ENCODE measurements around the gene BCAP31. TPM values are rescaled to one million over a fixed set of nuclear protein-coding genes. Genes with fewer than 3 reads are reported as not detected.

The BCAP31 gene
- total RNA-seq, 1 experiment from 2014 or later, result 289 TPM

DNA sequence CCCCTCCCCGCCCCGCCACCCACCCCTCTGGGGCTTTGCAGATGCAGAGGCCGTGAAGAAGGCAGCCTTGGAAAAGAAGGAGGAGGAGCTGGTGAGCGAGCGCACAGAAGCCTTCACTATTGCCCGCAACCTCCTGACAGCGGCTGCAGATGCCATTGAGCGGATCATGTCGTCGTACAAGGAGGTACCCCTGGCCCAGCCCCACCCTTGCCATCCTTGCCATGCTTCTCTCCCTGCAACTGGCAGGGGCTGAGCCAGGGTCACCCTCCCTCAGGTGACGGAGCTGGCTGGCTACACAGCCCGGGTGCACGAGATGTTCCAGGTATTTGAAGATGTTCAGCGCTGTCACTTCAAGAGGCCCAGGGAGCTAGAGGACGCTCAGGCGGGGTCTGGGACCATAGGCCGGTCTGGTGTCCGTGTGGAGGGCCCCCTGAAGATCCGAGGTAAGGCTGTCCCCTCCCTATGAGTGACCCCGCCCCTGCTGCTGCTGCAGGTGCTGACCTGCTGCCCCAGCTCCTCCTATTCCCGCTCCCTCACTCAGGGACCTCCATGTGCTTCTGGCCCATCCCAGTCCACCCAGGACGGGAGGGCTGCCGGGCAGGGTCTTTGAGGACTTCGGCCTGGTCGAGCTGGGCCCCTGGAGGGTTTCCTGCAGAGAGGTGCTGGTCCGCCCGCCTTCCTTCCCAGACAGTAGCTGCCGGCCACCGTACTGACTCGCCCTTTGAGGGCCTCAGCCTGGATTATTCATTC lies 12.1 kb upstream of the BCAP31 start:
- BruUV-seq (replicated peaks), result no TSS peak
- Histone ChIP-seq H3K4me1 (ENCODE audit: insufficient read depth, low read length) (peaks cover 16% of the 10 kb centered on the region), H3K27me3 (ENCODE audit: low read length) (no peaks in the 10 kb centered on the region), H3K9me2 (replicated peaks; ENCODE audit: low read length) (no peaks in the 10 kb centered on the region), H4K20me1 (ENCODE audit: low read length) (no peaks in the 10 kb centered on the region), H3K4me2 (ENCODE audit: low read length) (no peak overlapping the region), H3F3A (ENCODE audit: low read length, unreplicated experiment) (peaks cover 8% of the 10 kb centered on the region), H3K9ac (ENCODE audit: low read length) (no peak overlapping the region), H3K79me2 (ENCODE audit: low read length) (peaks cover 6% of the 10 kb centered on the region; the same call in 1 of the 2 replicates), H3K9me3 (ENCODE audit: low read length) (no peaks in the 10 kb centered on the region), H3K4me3 (ENCODE audit: low read length) (no peak overlapping the region), H3K27ac (ENCODE audit: low read length) (no peak overlapping the region), H2AFZ (ENCODE audit: low read length) (no peak overlapping the region), H3K36me3 (ENCODE audit: low read depth, low read length) (peaks cover 6% of the 10 kb centered on the region; the same call in 1 of the 2 replicates)
- TF ChIP-seq, protein P1, sequence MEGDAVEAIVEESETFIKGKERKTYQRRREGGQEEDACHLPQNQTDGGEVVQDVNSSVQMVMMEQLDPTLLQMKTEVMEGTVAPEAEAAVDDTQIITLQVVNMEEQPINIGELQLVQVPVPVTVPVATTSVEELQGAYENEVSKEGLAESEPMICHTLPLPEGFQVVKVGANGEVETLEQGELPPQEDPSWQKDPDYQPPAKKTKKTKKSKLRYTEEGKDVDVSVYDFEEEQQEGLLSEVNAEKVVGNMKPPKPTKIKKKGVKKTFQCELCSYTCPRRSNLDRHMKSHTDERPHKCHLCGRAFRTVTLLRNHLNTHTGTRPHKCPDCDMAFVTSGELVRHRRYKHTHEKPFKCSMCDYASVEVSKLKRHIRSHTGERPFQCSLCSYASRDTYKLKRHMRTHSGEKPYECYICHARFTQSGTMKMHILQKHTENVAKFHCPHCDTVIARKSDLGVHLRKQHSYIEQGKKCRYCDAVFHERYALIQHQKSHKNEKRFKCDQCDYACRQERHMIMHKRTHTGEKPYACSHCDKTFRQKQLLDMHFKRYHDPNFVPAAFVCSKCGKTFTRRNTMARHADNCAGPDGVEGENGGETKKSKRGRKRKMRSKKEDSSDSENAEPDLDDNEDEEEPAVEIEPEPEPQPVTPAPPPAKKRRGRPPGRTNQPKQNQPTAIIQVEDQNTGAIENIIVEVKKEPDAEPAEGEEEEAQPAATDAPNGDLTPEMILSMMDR (conservative IDR thresholded peaks at IDR 0.05; ENCODE audit: low read depth, low read length), result no peak
- no peak for TF ChIP-seq EZH2phosphoT487 (IDR thresholded peaks at IDR 0.05; ENCODE audit: borderline replicate concordance, low read length)
- no peak for TF ChIP-seq EZH2 (IDR thresholded peaks at IDR 0.05; ENCODE audit: low read length, unreplicated experiment)
- POLR2A ChIA-PET (ENCODE audit: unreplicated experiment), result no interaction called here
- intact Hi-C loops (cut with micrococcal nuclease), result no loop called here
- DNase-seq, result no peak
- CTCF ChIA-PET, result no interaction called here
- ATAC-seq, result no peak

DNA sequence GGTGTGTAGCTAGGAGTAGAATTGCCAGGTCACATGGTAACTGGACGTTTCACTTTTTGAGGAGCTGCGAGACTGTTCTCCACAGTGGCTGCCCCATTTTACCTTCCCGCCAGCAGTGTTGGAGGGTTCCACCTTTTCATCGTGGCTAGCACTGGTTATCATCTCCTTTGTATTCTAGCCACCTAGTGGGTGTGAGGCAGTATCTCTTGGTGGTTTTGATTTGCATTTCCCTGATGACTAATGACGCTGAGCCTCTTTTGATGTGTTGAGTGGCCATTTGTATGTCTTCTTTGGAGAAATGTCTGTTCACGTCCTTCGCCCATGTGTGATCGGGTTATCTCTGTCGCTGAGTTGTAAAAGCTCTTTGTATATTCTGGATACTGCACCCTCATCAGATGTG lies 11.1 kb upstream of the BCAP31 start:
- ChIA-PET CTCF (no interaction called here), POLR2A (ENCODE audit: unreplicated experiment) (no interaction called here)
- TF ChIP-seq, protein P1 (conservative IDR thresholded peaks at IDR 0.05; ENCODE audit: low read depth, low read length), result peak; percentile 24; the same call in 1 of the 2 replicates
- no peak for TF ChIP-seq EZH2 (IDR thresholded peaks at IDR 0.05; ENCODE audit: low read length, unreplicated experiment)
- no peaks in the 10 kb centered on the region for H4K20me1 ChIP-seq (ENCODE audit: low read length)
- H2AFZ ChIP-seq (ENCODE audit: low read length), result no peak overlapping the region
- H3K79me2 ChIP-seq (ENCODE audit: low read length), result peaks cover 13% of the 10 kb centered on the region; the same call in 1 of the 2 replicates
- H3K4me2 ChIP-seq (ENCODE audit: low read length), result no peak overlapping the region
- H3K36me3 ChIP-seq (ENCODE audit: low read depth, low read length), result peaks cover 6% of the 10 kb centered on the region
- no peaks in the 10 kb centered on the region for H3K9me3 ChIP-seq (ENCODE audit: low read length)
- intact Hi-C loops (cut with micrococcal nuclease), result no loop called here
- no peaks in the 10 kb centered on the region for H3K9me2 ChIP-seq (replicated peaks; ENCODE audit: low read length)
- DNase-seq (no peak), ATAC-seq (no peak)
- no peak overlapping the region for H3K27ac ChIP-seq (ENCODE audit: low read length)
- H3K9ac ChIP-seq (ENCODE audit: low read length), result no peak overlapping the region
- peaks cover 11% of the 10 kb centered on the region for H3F3A ChIP-seq (ENCODE audit: low read length, unreplicated experiment)
- H3K4me1 ChIP-seq (ENCODE audit: insufficient read depth, low read length), result peaks cover 24% of the 10 kb centered on the region
- no TSS peak for BruUV-seq (replicated peaks)
- H3K27me3 ChIP-seq (ENCODE audit: low read length), result no peaks in the 10 kb centered on the region
- H3K4me3 ChIP-seq (ENCODE audit: low read length), result no peak overlapping the region

DNA sequence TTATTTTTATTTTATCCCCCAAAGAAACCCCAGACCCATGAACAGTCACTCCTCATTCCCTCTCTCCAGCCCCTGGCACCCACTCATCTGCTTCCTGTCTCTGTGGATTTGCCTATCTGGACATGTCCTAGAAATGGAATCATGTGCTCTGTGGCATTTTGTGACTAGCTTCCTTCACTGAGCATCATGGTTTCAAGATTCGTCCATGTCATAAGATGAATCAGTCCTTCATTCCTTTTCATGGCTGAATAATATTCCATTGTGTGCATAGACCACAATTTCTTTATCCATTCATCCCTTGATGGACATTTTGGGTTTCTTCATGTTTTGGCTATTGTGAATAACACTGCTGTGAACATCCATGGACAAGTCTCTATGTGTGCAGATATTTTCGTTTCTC lies 10.7 kb upstream of the BCAP31 start:
- TF ChIP-seq EZH2phosphoT487 (IDR thresholded peaks at IDR 0.05; ENCODE audit: borderline replicate concordance, low read length), result no peak
- TF ChIP-seq, protein P1 (conservative IDR thresholded peaks at IDR 0.05; ENCODE audit: low read depth, low read length), result no peak
- TF ChIP-seq EZH2 (IDR thresholded peaks at IDR 0.05; ENCODE audit: low read length, unreplicated experiment), result no peak
- Histone ChIP-seq H3K4me1 (ENCODE audit: insufficient read depth, low read length) (peaks cover 24% of the 10 kb centered on the region), H3K4me2 (ENCODE audit: low read length) (no peak overlapping the region), H3K79me2 (ENCODE audit: low read length) (peaks cover 17% of the 10 kb centered on the region), H3K4me3 (ENCODE audit: low read length) (no peak overlapping the region), H3K36me3 (ENCODE audit: low read depth, low read length) (peaks cover 6% of the 10 kb centered on the region), H3K9me2 (replicated peaks; ENCODE audit: low read length) (no peaks in the 10 kb centered on the region), H3K9me3 (ENCODE audit: low read length) (no peaks in the 10 kb centered on the region), H4K20me1 (ENCODE audit: low read length) (no peaks in the 10 kb centered on the region), H3K27ac (ENCODE audit: low read length) (no peak overlapping the region), H3K9ac (ENCODE audit: low read length) (no peak overlapping the region), H2AFZ (ENCODE audit: low read length) (no peak overlapping the region), H3K27me3 (ENCODE audit: low read length) (no peaks in the 10 kb centered on the region), H3F3A (ENCODE audit: low read length, unreplicated experiment) (peaks cover 11% of the 10 kb centered on the region)
- no peak for ATAC-seq
- intact Hi-C loops (cut with micrococcal nuclease), result no loop called here
- DNase-seq, result no peak
- BruUV-seq (replicated peaks), result no TSS peak
- CTCF ChIA-PET, result no interaction called here
- POLR2A ChIA-PET (ENCODE audit: unreplicated experiment), result no interaction called here

All from PC-3 (cell line).